Trophoblast cell (in vitro differentiated cells and primary cell): ENCODE measurements around the gene TACC2.

Source experiments
- DNase-seq, 2 donors: peaks; one replicate each; pipeline ENCODE4 v3.0.0-alpha.2; 2016
- H2AFZ ChIP-seq: 2 replicates; pipeline ENCODE4 v1.6.1; 2013; ENCODE audit warnings: low read length, moderate library complexity, mild to moderate bottlenecking; ENCODE audit not compliant: insufficient read depth, poor library complexity
- H2AK5ac ChIP-seq: 2 replicates; pipeline ENCODE4 v1.6.1; 2013; ENCODE audit warnings: mild to moderate bottlenecking, low read length
- H2BK120ac ChIP-seq: 2 replicates; pipeline ENCODE4 v1.6.1; 2013; ENCODE audit warnings: low read length, mild to moderate bottlenecking, moderate library complexity; ENCODE audit not compliant: insufficient read depth, poor library complexity
- H2BK12ac ChIP-seq: 2 replicates; pipeline ENCODE4 v1.6.1; 2013; ENCODE audit warnings: mild to moderate bottlenecking, low read length, moderate library complexity
- H2BK5ac ChIP-seq: 2 replicates; pipeline ENCODE4 v1.6.1; 2013; ENCODE audit warnings: low read length, low read depth, moderate library complexity, mild to moderate bottlenecking; ENCODE audit not compliant: poor library complexity
- H3K14ac ChIP-seq: 2 replicates; pipeline ENCODE4 v1.6.1; 2013; ENCODE audit warnings: mild to moderate bottlenecking, low read length
- H3K18ac ChIP-seq: 2 replicates; pipeline ENCODE4 v1.6.1; 2013; ENCODE audit warnings: mild to moderate bottlenecking, low read length
- H3K23ac ChIP-seq: 2 replicates; pipeline ENCODE4 v1.6.1; 2013; ENCODE audit warnings: low read length
- H3K27ac ChIP-seq: 2 replicates; pipeline ENCODE4 v1.5.1; 2013; ENCODE audit warnings: low read depth, mild to moderate bottlenecking, inconsistent platforms, low read length, moderate library complexity
- H3K27me3 ChIP-seq: 2 replicates; pipeline ENCODE4 v1.6.1; 2013; ENCODE audit warnings: inconsistent platforms, mild to moderate bottlenecking, low read length, moderate library complexity; ENCODE audit not compliant: insufficient read depth
- H3K36me3 ChIP-seq, 2 experiments: 1 replicate in 1 of 2; 2 replicates in 1 of 2; pipeline ENCODE4 v1.6.1; 2013; ENCODE audit warnings: low read length in 2 of 2, mild to moderate bottlenecking in 2 of 2, moderate library complexity in 1 of 2; ENCODE audit not compliant: insufficient read depth in 2 of 2, control insufficient read depth in 1 of 2
- H3K4ac ChIP-seq: 2 replicates; pipeline ENCODE4 v1.6.1; 2013; ENCODE audit warnings: low read depth, mild to moderate bottlenecking, low read length, moderate library complexity
- H3K4me1 ChIP-seq, 2 experiments: 1 replicate in 1 of 2; 2 replicates in 1 of 2; pipeline ENCODE4 v1.6.1; 2013; ENCODE audit warnings: low read length in 2 of 2, mild to moderate bottlenecking in 2 of 2, moderate library complexity in 1 of 2; ENCODE audit not compliant: insufficient read depth in 2 of 2, control insufficient read depth in 1 of 2
- H3K4me2 ChIP-seq: 2 replicates; pipeline ENCODE4 v1.6.1; 2013; ENCODE audit warnings: inconsistent platforms, mild to moderate bottlenecking, low read length, moderate library complexity
- H3K4me3 ChIP-seq: 2 replicates; pipeline ENCODE4 v1.5.1; 2013; ENCODE audit warnings: mild to moderate bottlenecking, low read depth, low read length, inconsistent platforms
- H3K79me1 ChIP-seq: one replicate; pipeline ENCODE4 v1.6.1; 2013; ENCODE audit warnings: low read length
- H3K79me2 ChIP-seq: 2 replicates; pipeline ENCODE4 v1.6.1; 2013; ENCODE audit warnings: low read length, mild to moderate bottlenecking; ENCODE audit not compliant: control insufficient read depth, insufficient read depth, poor library complexity
- H3K9ac ChIP-seq: 2 replicates; pipeline ENCODE4 v1.6.1; 2013; ENCODE audit warnings: mild to moderate bottlenecking, low read length
- H3K9me3 ChIP-seq: 2 replicates; pipeline ENCODE4 v1.6.1; 2013; ENCODE audit warnings: low read depth, mild to moderate bottlenecking, control low read depth, inconsistent platforms, low read length; ENCODE audit not compliant: insufficient read depth
- H4K12ac ChIP-seq: 2 replicates; pipeline ENCODE4 v1.6.1; 2013; ENCODE audit warnings: low read depth, mild to moderate bottlenecking, low read length, moderate library complexity
- H4K8ac ChIP-seq: 2 replicates; pipeline ENCODE4 v1.6.1; 2013; ENCODE audit warnings: low read depth, mild to moderate bottlenecking, low read length, moderate library complexity
- H4K91ac ChIP-seq: one replicate; pipeline ENCODE4 v1.6.1; 2013; ENCODE audit warnings: low read depth, mild to moderate bottlenecking, low read length, moderate library complexity
- WGBS: extraction: QIAGEN DNeasy Blood & Tissue Kit; methylation state at CpG from one replicate; pipeline ENCODE4 v1.1.7; 2013; ENCODE audit warnings: missing lambda C conversion rate; ENCODE audit not compliant: insufficient read length, insufficient coverage; ENCODE audit errors: extremely low coverage; 5-methylcytosine and 5-hydroxymethylcytosine counted together

The TACC2 gene

DNA sequence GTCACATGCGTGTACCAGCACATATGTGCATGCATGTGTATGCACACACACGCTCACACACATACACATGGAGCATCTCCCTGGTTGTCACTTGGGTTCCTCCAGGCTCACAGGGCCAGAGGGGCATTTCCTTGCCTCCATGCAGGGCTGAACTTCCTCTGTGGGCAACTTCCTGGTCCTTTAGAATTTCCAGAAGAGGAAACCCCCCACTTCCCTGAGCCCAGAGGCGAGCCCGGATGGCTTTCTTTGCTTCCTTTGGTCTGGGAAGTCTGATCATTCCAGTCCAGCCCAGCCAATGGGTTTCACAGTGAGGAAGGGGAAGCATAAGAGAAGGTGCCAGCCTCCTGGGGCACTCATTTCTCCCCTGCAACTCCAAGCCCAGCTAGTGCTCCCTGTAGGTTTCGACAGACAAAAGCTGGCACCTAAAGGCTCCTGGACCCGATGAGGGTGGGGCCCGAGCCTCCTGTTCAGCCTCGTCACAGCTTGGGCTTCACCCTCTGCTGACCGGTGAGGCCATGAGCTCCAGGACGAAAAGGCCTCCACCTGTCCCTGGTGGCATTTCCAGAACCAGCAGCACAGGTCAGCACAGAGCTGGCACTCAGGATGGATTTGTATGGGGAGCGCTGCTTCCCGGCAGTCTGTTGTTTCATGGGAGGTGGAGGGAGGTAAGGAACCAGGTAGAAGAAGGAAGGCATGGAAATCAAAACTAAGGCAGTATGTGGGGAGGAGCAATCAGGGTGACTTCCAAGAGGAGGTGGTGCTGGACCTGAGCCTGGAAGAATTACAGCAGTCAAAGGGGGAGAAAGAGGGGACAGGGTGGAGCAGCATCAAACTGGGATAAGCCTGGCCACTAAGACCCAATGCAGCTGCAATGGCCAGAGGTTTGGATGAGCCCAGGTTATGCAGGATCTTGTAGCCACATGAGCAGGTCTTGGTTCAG is 305.8 kb downstream of the TACC2 start:
- Histone ChIP-seq H3K27me3 (no peaks in the 10 kb centered on the region), H4K8ac (no peak overlapping the region), H4K12ac (no peak overlapping the region), H3K36me3 (no peaks in the 10 kb centered on the region), H3K4me3 (no peak overlapping the region), H2BK120ac (no peak overlapping the region), H3K18ac (no peak overlapping the region), H3K4ac (no peak overlapping the region), H3K27ac (no peak overlapping the region), H3K23ac (no peak overlapping the region), H3K79me2 (no peaks in the 10 kb centered on the region), H2BK5ac (no peak overlapping the region), H2AK5ac (no peak overlapping the region), H3K79me1 (no peaks in the 10 kb centered on the region), H4K91ac (no peak overlapping the region), H2AFZ (no peak overlapping the region), H3K14ac (no peak overlapping the region), H3K9ac (no peak overlapping the region), H3K9me3 (peaks cover 2% of the 10 kb centered on the region), H3K4me1 (peaks cover 8 to 13% of the 10 kb centered on the region in 2 experiments), H3K4me2 (no peak overlapping the region), H2BK12ac (no peak overlapping the region)
- no CpG with 5 or more reads among the region's 12 CpGs for WGBS
- no peak for DNase-seq

DNA sequence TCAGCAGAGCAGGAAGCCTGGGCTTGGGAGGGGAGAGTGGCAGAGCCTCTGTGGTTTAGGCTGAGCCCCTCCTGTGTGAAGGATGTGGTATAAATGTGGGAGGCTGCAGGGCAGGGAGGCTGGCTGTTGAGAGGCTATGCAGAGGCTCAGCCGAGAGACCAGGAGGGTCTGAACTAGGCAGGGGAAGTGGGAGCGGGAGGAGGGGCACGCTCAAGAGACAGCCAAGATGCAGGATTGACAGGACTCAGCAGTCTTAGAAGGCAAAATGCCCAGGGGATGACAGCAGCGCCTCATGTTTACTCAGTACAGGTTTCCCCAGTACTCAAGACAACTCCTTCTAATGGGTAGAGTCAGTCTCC is 306.5 kb downstream of the TACC2 start:
- Histone ChIP-seq H3K27me3 (no peaks in the 10 kb centered on the region), H3K79me1 (no peaks in the 10 kb centered on the region), H3K4me2 (no peak overlapping the region), H3K27ac (no peak overlapping the region), H3K9ac (no peak overlapping the region), H3K36me3 (no peaks in the 10 kb centered on the region), H3K79me2 (no peaks in the 10 kb centered on the region), H2AFZ (no peak overlapping the region), H2BK12ac (no peak overlapping the region), H2AK5ac (no peak overlapping the region), H3K18ac (no peak overlapping the region), H3K23ac (no peak overlapping the region), H3K4ac (no peak overlapping the region), H3K4me3 (no peak overlapping the region), H3K14ac (no peak overlapping the region), H3K9me3 (peaks cover 2% of the 10 kb centered on the region), H4K8ac (no peak overlapping the region), H2BK5ac (no peak overlapping the region), H4K91ac (no peak overlapping the region), H4K12ac (no peak overlapping the region), H3K4me1 (peaks cover 8 to 13% of the 10 kb centered on the region in 2 experiments), H2BK120ac (no peak overlapping the region)
- WGBS = no CpG with 5 or more reads among the region's 4 CpGs
- no peak for DNase-seq

DNA sequence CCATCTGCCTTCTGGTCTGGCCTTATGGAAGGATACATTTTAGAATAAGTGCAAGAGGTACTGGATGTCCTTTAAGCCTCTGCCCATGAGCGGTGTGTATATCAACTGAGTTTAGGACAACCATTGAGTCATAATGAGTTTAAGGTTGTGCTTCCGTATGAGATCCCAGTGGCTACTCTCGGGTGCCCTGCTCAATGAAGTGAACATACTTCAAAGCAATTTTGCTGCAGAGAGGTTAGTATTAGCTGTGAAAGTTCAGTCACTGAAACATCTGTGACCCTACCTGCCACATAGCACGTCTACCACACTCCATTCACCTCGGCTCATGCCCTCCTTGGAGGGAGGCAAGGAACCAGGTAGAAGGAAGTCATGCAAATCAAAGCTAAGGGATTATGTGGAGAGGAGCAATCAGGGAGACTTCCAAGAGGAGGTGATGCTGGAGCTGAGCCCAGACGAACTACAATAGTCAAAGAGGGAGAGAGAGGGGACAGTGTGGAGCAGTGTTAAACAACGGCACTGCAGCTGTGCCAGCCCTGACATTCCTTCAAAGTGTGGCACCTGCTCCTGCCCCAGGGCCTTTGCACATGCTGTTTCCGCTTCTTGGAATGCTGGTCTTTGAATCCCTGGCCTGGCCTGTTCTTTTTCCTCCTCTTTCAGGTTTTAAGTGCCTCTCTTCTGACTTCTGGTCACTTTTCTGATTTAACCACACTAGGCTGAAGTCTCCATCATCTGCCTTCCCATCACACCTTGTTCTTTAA is 307.6 kb downstream of the TACC2 start:
- Histone ChIP-seq H3K36me3 (no peaks in the 10 kb centered on the region), H3K4ac (no peak overlapping the region), H3K79me2 (no peaks in the 10 kb centered on the region), H3K27me3 (no peaks in the 10 kb centered on the region), H2BK120ac (no peak overlapping the region), H3K9ac (no peak overlapping the region), H3K27ac (no peak overlapping the region), H3K14ac (no peak overlapping the region), H2BK5ac (no peak overlapping the region), H3K18ac (no peak overlapping the region), H2AK5ac (no peak overlapping the region), H4K91ac (no peak overlapping the region), H3K4me1 (peaks cover 8 to 13% of the 10 kb centered on the region in 2 experiments), H4K12ac (no peak overlapping the region), H3K9me3 (peaks cover 2% of the 10 kb centered on the region), H3K4me3 (no peak overlapping the region), H2BK12ac (no peak overlapping the region), H4K8ac (no peak overlapping the region), H3K4me2 (no peak overlapping the region), H3K23ac (no peak overlapping the region), H3K79me1 (no peaks in the 10 kb centered on the region), H2AFZ (no peak overlapping the region)
- WGBS = no CpG with 5 or more reads among the region's 8 CpGs
- no peak for DNase-seq

DNA sequence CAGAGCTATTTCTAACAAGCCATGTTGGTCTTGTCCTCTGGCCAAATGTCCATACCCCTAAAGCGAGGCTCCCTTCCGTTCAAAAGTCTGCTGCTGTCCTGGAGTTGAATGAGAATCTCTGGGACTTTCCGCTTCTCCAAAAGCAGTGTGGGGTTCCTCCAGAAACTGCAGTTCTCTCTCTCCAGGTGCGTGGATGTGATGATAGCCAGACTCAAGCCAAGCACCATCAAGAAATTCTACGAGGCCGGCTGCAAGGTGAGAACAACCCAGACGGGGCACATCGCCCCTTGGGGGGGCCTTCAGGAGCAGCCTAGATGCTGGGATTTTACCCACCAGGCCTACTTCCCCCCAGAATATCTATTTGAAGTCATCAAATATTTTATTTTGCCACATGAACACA is 308.6 kb downstream of the TACC2 start:
- peaks cover 2% of the 10 kb centered on the region for H3K9me3 ChIP-seq
- H2BK5ac ChIP-seq = no peak overlapping the region
- no peaks in the 10 kb centered on the region for H3K36me3 ChIP-seq
- no peak overlapping the region for H3K4ac ChIP-seq
- H3K79me1 ChIP-seq = no peaks in the 10 kb centered on the region
- no peaks in the 10 kb centered on the region for H3K27me3 ChIP-seq
- no peak overlapping the region for H3K4me2 ChIP-seq
- no peak overlapping the region for H4K8ac ChIP-seq
- peaks cover 8 to 13% of the 10 kb centered on the region in 2 experiments for H3K4me1 ChIP-seq
- H4K12ac ChIP-seq = no peak overlapping the region
- no peak overlapping the region for H2BK12ac ChIP-seq
- H3K9ac ChIP-seq = no peak overlapping the region
- no peak overlapping the region for H3K14ac ChIP-seq
- no peak overlapping the region for H3K23ac ChIP-seq
- no CpG with 5 or more reads among the region's 8 CpGs for WGBS
- H3K18ac ChIP-seq = no peak overlapping the region
- H2AFZ ChIP-seq = no peak overlapping the region
- H3K27ac ChIP-seq = no peak overlapping the region
- no peaks in the 10 kb centered on the region for H3K79me2 ChIP-seq
- no peak overlapping the region for H2AK5ac ChIP-seq
- no peak for DNase-seq
- H2BK120ac ChIP-seq = no peak overlapping the region
- no peak overlapping the region for H3K4me3 ChIP-seq
- H4K91ac ChIP-seq = no peak overlapping the region
